PC-9 (cell line): Measurements from ENCODE around the gene NOA1. TPM values are rescaled to one million over a fixed set of nuclear protein-coding genes. Genes with fewer than 3 reads are reported as not detected.

ENCODE experiments used
- Bru-seq: library from RNA; stranded (reverse); fragments of 400-500 nt; gene quantifications from one replicate; lab custom pipeline; 2021; lab: Mats Ljungman, UMichigan
- BruChase-seq, 2 experiments: library from RNA; stranded (reverse); fragments of 400-500 nt; gene quantifications; one replicate each; lab custom pipeline; 2021; lab: Mats Ljungman, UMichigan
- BruUV-seq: library from RNA; stranded (reverse); fragments of 400-500 nt; replicated peaks from 2 replicates; lab custom pipeline; 2021; lab: Mats Ljungman, UMichigan
- CTCF ChIA-PET: fragments of 300-600 bp; sonication (Branson Sonifier 250); formaldehyde crosslinking; loops from one replicate; lab custom pipeline; 2022; ENCODE audit warnings: antibody characterized with exemption; lab: Charles Lee
- POLR2A ChIA-PET: fragments of 300-600 bp; sonication (Branson Sonifier 250); formaldehyde crosslinking; loops from one replicate; lab custom pipeline; 2022; ENCODE audit warnings: antibody characterized with exemption; ENCODE audit not compliant: unreplicated experiment; lab: Charles Lee
- DNase-seq, 2 experiments: peaks; one replicate each; pipeline versions ENCODE4 v3.0.0 to v3.0.0-alpha.2; 2015 to 2022; ENCODE audit warnings: mixed read lengths in 1 of 2
- H2AFZ ChIP-seq: fragments of 200-600 bp; sonication (generic); 2 replicates; pipeline ENCODE4 v1.8.1; 2017; ENCODE audit warnings: antibody characterized with exemption
- H3F3A ChIP-seq: fragments of 200-600 bp; sonication (generic); 2 replicates; pipeline ENCODE4 v1.8.1; 2017; ENCODE audit warnings: antibody characterized with exemption, mild to moderate bottlenecking, low read depth; ENCODE audit not compliant: insufficient read depth
- H3K27ac ChIP-seq: fragments of 200-600 bp; sonication (generic); 2 replicates; pipeline ENCODE4 v1.6.1; 2016; ENCODE audit warnings: mixed run types
- H3K27me3 ChIP-seq: fragments of 200-600 bp; sonication (generic); 2 replicates; pipeline ENCODE4 v1.6.1; 2016; ENCODE audit warnings: low read depth, mixed run types; ENCODE audit not compliant: insufficient read depth
- H3K36me3 ChIP-seq: fragments of 200-600 bp; sonication (generic); 2 replicates; pipeline ENCODE4 v1.6.1; 2016; ENCODE audit warnings: low read depth, mixed run types
- H3K4me1 ChIP-seq: fragments of 200-600 bp; sonication (generic); replicated peaks from 2 replicates; pipeline ENCODE4 v1.6.1; 2016; ENCODE audit warnings: mixed run types; ENCODE audit not compliant: insufficient read depth
- H3K4me2 ChIP-seq: fragments of 200-600 bp; sonication (generic); 2 replicates; pipeline ENCODE4 v1.6.1; 2017; ENCODE audit warnings: mixed run types
- H3K4me3 ChIP-seq: fragments of 200-600 bp; sonication (generic); 2 replicates; pipeline ENCODE4 v1.6.1; 2016; ENCODE audit warnings: mixed run types
- H3K79me2 ChIP-seq: fragments of 200-600 bp; sonication (generic); 2 replicates; pipeline ENCODE4 v1.6.1; 2017; ENCODE audit warnings: low read depth, mixed run types
- H3K9me2 ChIP-seq: fragments of 200-600 bp; sonication (generic); 2 replicates; pipeline ENCODE4 v1.8.1; 2017; ENCODE audit warnings: mild to moderate bottlenecking; ENCODE audit not compliant: insufficient read depth
- H3K9me3 ChIP-seq: fragments of 200-600 bp; sonication (generic); 2 replicates; pipeline ENCODE4 v1.8.1; 2016; ENCODE audit warnings: low read depth; ENCODE audit not compliant: insufficient read depth
- H4K20me1 ChIP-seq: fragments of 200-600 bp; sonication (generic); 2 replicates; pipeline ENCODE4 v1.8.1; 2017; ENCODE audit not compliant: insufficient read depth
- EZH2 ChIP-seq: fragments of 200-600 bp; sonication (generic); IDR thresholded peaks from 2 replicates; pipeline ENCODE4 v1.8.0; 2017; ENCODE audit warnings: antibody characterized with exemption, low read depth
- intact Hi-C: fragments of 100-400 bp; cut with micrococcal nuclease; formaldehyde crosslinking; loops from one replicate; pipeline ENCODE4 v1.10.0; 2022; ENCODE audit not compliant: unreplicated experiment
- long read RNA-seq: library from polyadenylated mRNA; stranded (forward); transcript quantifications from one replicate; pipeline ENCODE4 v2.0.0, GENCODE V29; 2022
- total RNA-seq: library from RNA; stranded (reverse); gene quantifications from 2 replicates; pipeline ENCODE4 v1.2.3, GENCODE V29; 2021
- TF ChIP-seq, protein P1 (sequence below): fragments of 200-600 bp; sonication (generic); conservative IDR thresholded peaks from 2 replicates; pipeline ENCODE4 v1.6.1; 2017; ENCODE audit warnings: mixed run types, antibody characterized with exemption, mild to moderate bottlenecking, moderate library complexity

The NOA1 gene
- total RNA-seq: 24.1 and 25.3 TPM in 2 replicates
- percentile 73 among the genes with signal in this experiment for Bru-seq, nascent RNA
- percentile 67 among the genes with signal in this experiment for BruChase-seq, experiment 1, labeled RNA remaining after a 2-hour chase
- BruChase-seq, experiment 2, labeled RNA remaining after a 6-hour chase: percentile 81 among the genes with signal in this experiment
- long read RNA-seq, transcript NOA1-201 (7 exons, 3,415 nt): major isoform, 63 of 71 reads
- long read RNA-seq, partial matches to known transcripts: 4 of 71 reads
- long read RNA-seq, other reads (novel, unspliced or antisense): 4 of 71 reads

DNA sequence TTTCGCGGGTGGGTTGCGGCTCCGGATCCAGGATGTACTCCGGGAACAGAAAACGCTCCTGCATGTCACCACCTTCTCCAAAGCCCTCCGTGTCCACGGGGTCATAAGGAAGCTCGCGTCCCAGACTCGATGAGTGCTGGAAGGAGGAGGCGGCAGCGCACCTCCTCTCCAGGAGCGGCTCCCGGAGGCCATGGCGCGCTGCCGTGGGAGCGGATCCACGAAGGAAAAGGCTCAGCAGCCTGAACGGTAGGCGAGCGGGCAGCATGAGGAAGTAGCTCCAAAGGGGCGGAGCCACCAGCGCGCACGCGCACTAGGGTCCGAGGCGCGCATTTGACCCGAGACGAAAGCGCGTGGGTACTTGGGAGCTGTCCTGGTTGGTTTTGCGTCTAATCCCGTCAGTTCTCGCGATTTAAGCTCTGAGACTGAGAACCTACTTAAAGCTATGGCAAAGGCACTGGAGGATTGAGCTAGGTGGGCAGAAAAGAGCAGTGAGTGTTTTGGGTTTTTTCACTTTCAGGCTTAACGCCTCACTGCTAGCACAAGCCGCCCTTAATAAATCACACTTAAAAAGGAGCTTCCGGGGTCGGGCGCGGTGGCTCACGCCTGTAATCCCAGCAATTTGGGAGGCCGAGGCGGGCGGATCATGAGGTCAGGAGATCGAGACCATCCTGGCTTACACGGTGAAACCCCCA, at the start of gene NOA1:
NOA1 (minus strand) TSS at position 286 of the 692 bp plus-strand sequence; CDS start at position 265, 21 bp downstream.
- intact Hi-C loops: no loop called here
- H3K36me3 ChIP-seq: peaks cover 17% of the 10 kb centered on the region
- no peaks in the 10 kb centered on the region for H3K9me3 ChIP-seq
- H3K4me3 ChIP-seq: peak within 1 kb of the TSS; percentile 91
- peaks cover 84% of the 10 kb centered on the region for H3K79me2 ChIP-seq
- H3K4me1 ChIP-seq: peaks cover 25% of the 10 kb centered on the region
- peak; percentile 92 to 96 for DNase-seq
- no peaks in the 10 kb centered on the region for H3K27me3 ChIP-seq
- H3K9me2 ChIP-seq: no peaks in the 10 kb centered on the region
- no TSS peak for BruUV-seq
- peaks cover 11% of the 10 kb centered on the region for H3F3A ChIP-seq
- peaks cover 39% of the 10 kb centered on the region for H4K20me1 ChIP-seq
- H2AFZ ChIP-seq: peak within 1 kb of the TSS; percentile 97
- peak within 1 kb of the TSS; percentile 83 for H3K4me2 ChIP-seq
- H3K27ac ChIP-seq: peak within 1 kb of the TSS; percentile 84
- TF ChIP-seq EZH2: no peak
- TF ChIP-seq, protein P1, sequence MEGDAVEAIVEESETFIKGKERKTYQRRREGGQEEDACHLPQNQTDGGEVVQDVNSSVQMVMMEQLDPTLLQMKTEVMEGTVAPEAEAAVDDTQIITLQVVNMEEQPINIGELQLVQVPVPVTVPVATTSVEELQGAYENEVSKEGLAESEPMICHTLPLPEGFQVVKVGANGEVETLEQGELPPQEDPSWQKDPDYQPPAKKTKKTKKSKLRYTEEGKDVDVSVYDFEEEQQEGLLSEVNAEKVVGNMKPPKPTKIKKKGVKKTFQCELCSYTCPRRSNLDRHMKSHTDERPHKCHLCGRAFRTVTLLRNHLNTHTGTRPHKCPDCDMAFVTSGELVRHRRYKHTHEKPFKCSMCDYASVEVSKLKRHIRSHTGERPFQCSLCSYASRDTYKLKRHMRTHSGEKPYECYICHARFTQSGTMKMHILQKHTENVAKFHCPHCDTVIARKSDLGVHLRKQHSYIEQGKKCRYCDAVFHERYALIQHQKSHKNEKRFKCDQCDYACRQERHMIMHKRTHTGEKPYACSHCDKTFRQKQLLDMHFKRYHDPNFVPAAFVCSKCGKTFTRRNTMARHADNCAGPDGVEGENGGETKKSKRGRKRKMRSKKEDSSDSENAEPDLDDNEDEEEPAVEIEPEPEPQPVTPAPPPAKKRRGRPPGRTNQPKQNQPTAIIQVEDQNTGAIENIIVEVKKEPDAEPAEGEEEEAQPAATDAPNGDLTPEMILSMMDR: no peak
- ChIA-PET CTCF (interaction anchor here (0.5 to 0.9 kb wide), 3 partner anchors 116 to 1621 kb away, joined by 3 to 14 read pairs (median 3); no protein-coding TSS in a partner anchor), POLR2A (interaction anchor here (0.6 to 1.0 kb wide), 8 partner anchors 56 to 1704 kb away, joined by 3 to 5 read pairs (median 3); no protein-coding TSS in a partner anchor)

GRCh38 chr4:57023104-57023503, 45.7 kb upstream of the NOA1 start:
- POLR2A ChIA-PET: no interaction called here

More at GRCh38 chr4:57023104-57023503, 45.7 kb upstream of the NOA1 start:
- no peak for DNase-seq
- H3K27me3 ChIP-seq: no peaks in the 10 kb centered on the region
- H3K9me2 ChIP-seq: no peaks in the 10 kb centered on the region
- no peaks in the 10 kb centered on the region for H3K4me1 ChIP-seq
- no peaks in the 10 kb centered on the region for H3F3A ChIP-seq
- no TSS peak for BruUV-seq
- H2AFZ ChIP-seq: no peak overlapping the region
- H3K9me3 ChIP-seq: no peaks in the 10 kb centered on the region
- H3K4me2 ChIP-seq: no peak overlapping the region
- peaks cover 11% of the 10 kb centered on the region for H3K36me3 ChIP-seq
- TF ChIP-seq, protein P1: no peak
- no peak for TF ChIP-seq EZH2
- no peak overlapping the region for H3K27ac ChIP-seq
- no peaks in the 10 kb centered on the region for H3K79me2 ChIP-seq
- H4K20me1 ChIP-seq: 0 out of 2 replicates have a peak, but pooled peaks cover 6% of the 10 kb centered on the region
- H3K4me3 ChIP-seq: no peak overlapping the region
- CTCF ChIA-PET: no interaction called here
- intact Hi-C loops: no loop called here
